Neutrophil (primary cell): ENCODE results near the gene OSBPL10.

ENCODE experiments used
- H3K27ac ChIP-seq: fragments of 200-600 bp; sonication (generic); 2 replicates; pipeline ENCODE4 v1.5.1; 2016; ENCODE audit warnings: mild to moderate bottlenecking, moderate library complexity
- H3K27me3 ChIP-seq: fragments of 200-600 bp; sonication (generic); 2 replicates; pipeline ENCODE4 v1.6.0; 2016; ENCODE audit warnings: mild to moderate bottlenecking
- H3K36me3 ChIP-seq: fragments of 200-600 bp; sonication (generic); 2 replicates; pipeline ENCODE4 v1.5.1; 2017
- H3K4me1 ChIP-seq, 2 experiments: fragments of 200-600 bp in 1 of 2; sonication (generic) in 1 of 2; 1 replicate in 1 of 2; 2 replicates in 1 of 2; pipeline versions ENCODE4 v1.5.1 to v1.6.1; 2013 to 2016; ENCODE audit warnings: low read depth in 1 of 2, low read length in 1 of 2, mild to moderate bottlenecking in 1 of 2, moderate library complexity in 1 of 2; ENCODE audit not compliant: control insufficient read depth in 1 of 2, insufficient read depth in 1 of 2
- H3K4me3 ChIP-seq, 2 experiments: fragments of 200-600 bp in 1 of 2; sonication (generic) in 1 of 2; 1 replicate in 1 of 2; 2 replicates in 1 of 2; pipeline ENCODE4 v1.5.1; 2013 to 2016; ENCODE audit warnings: low read depth in 1 of 2, low read length in 1 of 2, mild to moderate bottlenecking in 1 of 2, moderate library complexity in 1 of 2
- H3K9me3 ChIP-seq: fragments of 200-600 bp; sonication (generic); 2 replicates; pipeline ENCODE4 v1.5.1; 2016
- TF ChIP-seq, protein P1 (sequence below): fragments of 200-600 bp; sonication (generic); IDR thresholded peaks from 2 replicates; pipeline ENCODE4 v1.5.1; 2016; ENCODE audit warnings: antibody characterized with exemption

Gene OSBPL10

DNA sequence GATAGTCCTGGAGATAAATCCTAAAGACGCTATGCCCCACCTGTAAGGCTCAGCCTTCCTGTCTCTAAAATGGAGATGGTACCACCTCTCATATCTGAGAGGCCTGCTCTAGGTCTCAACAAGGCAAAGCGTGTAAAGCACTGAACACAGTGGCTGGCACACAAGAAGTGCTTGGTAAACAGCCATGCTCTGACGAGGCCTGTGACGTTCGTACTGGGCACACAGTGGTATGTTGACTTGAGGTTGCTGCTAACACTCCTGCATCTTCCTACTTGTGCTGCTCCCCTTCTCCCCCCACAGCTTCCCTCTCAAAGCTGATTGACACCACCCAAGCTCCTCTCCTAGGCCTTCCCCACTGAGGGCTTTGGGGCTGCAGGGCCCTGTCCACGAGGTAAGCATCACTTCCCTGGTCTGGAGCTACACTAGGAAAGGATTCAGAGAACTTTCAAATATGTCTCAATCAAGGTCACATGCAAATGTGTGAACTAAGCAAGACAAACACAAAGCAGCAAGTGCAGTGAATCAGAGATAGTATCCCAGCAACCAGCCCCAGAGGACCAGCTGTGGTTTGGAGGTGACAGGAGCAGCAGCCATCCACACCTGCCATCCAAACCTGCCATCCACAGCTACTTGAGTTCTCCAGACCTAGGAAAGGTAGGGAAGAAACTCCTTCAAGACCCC is 270.8 kb downstream of the OSBPL10 start:
- TF ChIP-seq, protein P1, sequence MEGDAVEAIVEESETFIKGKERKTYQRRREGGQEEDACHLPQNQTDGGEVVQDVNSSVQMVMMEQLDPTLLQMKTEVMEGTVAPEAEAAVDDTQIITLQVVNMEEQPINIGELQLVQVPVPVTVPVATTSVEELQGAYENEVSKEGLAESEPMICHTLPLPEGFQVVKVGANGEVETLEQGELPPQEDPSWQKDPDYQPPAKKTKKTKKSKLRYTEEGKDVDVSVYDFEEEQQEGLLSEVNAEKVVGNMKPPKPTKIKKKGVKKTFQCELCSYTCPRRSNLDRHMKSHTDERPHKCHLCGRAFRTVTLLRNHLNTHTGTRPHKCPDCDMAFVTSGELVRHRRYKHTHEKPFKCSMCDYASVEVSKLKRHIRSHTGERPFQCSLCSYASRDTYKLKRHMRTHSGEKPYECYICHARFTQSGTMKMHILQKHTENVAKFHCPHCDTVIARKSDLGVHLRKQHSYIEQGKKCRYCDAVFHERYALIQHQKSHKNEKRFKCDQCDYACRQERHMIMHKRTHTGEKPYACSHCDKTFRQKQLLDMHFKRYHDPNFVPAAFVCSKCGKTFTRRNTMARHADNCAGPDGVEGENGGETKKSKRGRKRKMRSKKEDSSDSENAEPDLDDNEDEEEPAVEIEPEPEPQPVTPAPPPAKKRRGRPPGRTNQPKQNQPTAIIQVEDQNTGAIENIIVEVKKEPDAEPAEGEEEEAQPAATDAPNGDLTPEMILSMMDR, result no peak
- Histone ChIP-seq H3K4me3 (no peak overlapping the region), H3K27ac (no peak overlapping the region), H3K27me3 (no peaks in the 10 kb centered on the region), H3K4me1 (peaks cover 10 to 12% of the 10 kb centered on the region in 2 experiments), H3K9me3 (no peaks in the 10 kb centered on the region), H3K36me3 (no peaks in the 10 kb centered on the region)

DNA sequence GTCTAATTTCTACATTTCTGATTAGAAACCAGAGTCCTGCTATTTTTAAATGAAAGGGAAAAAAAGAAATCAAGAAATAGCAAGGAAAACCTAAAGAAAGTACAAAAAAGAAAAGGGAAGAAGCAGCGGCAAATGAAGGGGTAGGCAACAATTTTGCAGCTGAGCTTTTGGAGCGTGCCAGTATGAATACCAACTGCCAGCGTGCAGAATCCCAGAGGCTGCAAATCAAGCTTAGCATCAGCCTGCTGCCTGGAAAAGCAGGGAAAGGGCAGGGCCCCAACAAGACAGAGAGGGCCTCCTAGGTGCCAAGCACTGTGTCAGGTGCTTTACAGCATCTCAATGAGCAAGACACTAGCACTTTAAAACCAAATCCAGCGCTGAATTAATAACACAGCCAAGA is 271.5 kb downstream of the OSBPL10 start:
- Histone ChIP-seq H3K4me1 (peaks cover 9 to 10% of the 10 kb centered on the region in 2 experiments), H3K27ac (no peak overlapping the region), H3K27me3 (no peaks in the 10 kb centered on the region), H3K4me3 (no peak overlapping the region), H3K36me3 (no peaks in the 10 kb centered on the region), H3K9me3 (no peaks in the 10 kb centered on the region)
- TF ChIP-seq, protein P1, result no peak

DNA sequence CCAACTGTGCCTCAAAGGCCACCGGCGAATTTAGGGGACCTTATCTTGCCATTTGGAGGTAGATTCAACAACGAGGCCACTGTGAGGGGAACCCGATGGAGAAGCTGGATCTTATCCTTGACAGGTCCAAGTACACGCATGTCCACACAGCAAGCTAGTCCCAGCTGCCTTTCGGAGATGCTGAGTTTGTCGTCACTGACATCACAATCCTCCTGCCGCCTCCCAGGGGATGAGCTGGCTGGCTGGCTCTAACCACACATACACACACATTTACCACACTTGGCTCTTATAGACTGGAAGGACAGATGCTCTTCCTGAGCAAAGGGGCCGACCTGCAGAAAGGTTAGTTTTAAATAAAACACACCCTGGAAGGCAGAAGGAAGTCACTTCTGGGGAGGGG is 272.1 kb downstream of the OSBPL10 start:
- Histone ChIP-seq H3K9me3 (no peaks in the 10 kb centered on the region), H3K36me3 (no peaks in the 10 kb centered on the region), H3K4me3 (no peak overlapping the region), H3K27ac (no peak overlapping the region), H3K27me3 (no peaks in the 10 kb centered on the region), H3K4me1 (peaks cover 4 to 5% of the 10 kb centered on the region in 2 experiments)
- TF ChIP-seq, protein P1, result no peak

DNA sequence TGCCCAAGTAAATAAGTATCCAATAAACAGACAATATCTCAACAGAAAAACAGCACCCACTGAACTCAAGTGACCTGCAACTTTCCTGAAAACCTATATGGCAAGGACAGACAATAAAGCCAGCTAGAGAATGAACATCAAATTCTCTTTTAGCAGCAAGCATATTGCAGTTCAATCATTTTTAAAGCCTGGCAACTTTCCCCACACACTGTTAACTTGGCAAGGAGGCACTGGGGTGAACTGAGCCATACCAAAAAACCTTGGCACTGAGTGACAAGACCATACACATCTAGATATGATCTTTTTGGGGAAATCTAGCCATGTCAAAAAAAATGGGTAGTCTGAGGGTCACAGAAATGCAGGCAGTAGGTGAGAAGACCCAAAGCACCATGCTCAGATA is 273.8 kb downstream of the OSBPL10 start:
- no peaks in the 10 kb centered on the region for H3K36me3 ChIP-seq
- no peak overlapping the region for H3K27ac ChIP-seq
- no peaks in the 10 kb centered on the region for H3K9me3 ChIP-seq
- TF ChIP-seq, protein P1, result no peak
- H3K27me3 ChIP-seq, result no peaks in the 10 kb centered on the region
- no peak overlapping the region for H3K4me3 ChIP-seq
- no peaks in the 10 kb centered on the region for H3K4me1 ChIP-seq

DNA sequence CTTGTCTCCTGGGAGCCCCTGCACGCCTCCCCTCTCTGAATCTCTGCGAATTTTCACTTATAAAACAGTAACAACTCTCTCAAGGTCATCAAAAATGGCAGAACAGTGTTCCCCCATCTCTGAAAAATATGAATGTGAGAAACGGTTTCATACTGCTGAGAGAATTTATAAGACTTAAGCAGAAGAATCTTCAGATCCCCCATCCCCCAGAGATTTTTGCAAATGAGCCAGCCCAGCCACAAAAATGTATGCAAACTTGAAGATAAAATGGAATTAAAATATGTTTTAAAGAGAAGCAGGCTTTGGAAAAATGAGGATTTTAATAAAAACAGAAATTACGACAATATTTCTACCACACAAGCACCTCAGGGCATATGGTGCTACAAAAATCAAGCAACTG is 275.3 kb downstream of the OSBPL10 start:
- Histone ChIP-seq H3K27ac (no peak overlapping the region), H3K9me3 (no peaks in the 10 kb centered on the region), H3K36me3 (no peaks in the 10 kb centered on the region), H3K4me1 (no peaks in the 10 kb centered on the region), H3K4me3 (no peak overlapping the region), H3K27me3 (no peaks in the 10 kb centered on the region)
- TF ChIP-seq, protein P1, result no peak
